ENCODE measurements around the gene TK2.
"Not testable (repeated sequence)": the region's sequence is repeated elsewhere in the genome, so short reads cannot be mapped to it uniquely, and the experiment has no call there.

The TK2 gene

GRCh38 chr16:66516509-66516807 lies 33.5 kb downstream of the TK2 start:
- TF ChIP-seq CTCF (IDR thresholded peaks at IDR 0.05; ENCODE audit: insufficient read depth, low read length, poor library complexity, severe bottlenecking) (no peak), EZH2phosphoT487 (conservative IDR thresholded peaks at IDR 0.05; ENCODE audit: low read length) (no peak)
- Histone ChIP-seq H3K9me3 (ENCODE audit: insufficient read depth, low read length) (no peaks in the 10 kb centered on the region), H2AFZ (ENCODE audit: low read depth, low read length, severe bottlenecking) (peak overlapping the region; percentile 75), H3K27ac (ENCODE audit: low read depth, low read length) (peak overlapping the region; percentile 79), H3K4me2 (ENCODE audit: low read depth, low read length, poor library complexity, severe bottlenecking) (peak overlapping the region; percentile 49), H3K9ac (ENCODE audit: low read length) (peak overlapping the region; percentile 25), H3F3A (ENCODE audit: insufficient read depth) (peaks cover 24% of the 10 kb centered on the region), H3K27me3 (ENCODE audit: low read length) (no peaks in the 10 kb centered on the region), H3K9me2 (replicated peaks; ENCODE audit: insufficient read depth, low read length) (no peaks in the 10 kb centered on the region), H3K79me2 (ENCODE audit: insufficient read depth, low read length) (no peaks in the 10 kb centered on the region), H3K4me3 (ENCODE audit: insufficient read depth, low read length, poor library complexity, severe bottlenecking) (no peak overlapping the region), H4K20me1 (ENCODE audit: low read depth, low read length) (no peaks in the 10 kb centered on the region), H3K36me3 (ENCODE audit: low read length) (no peaks in the 10 kb centered on the region)

GRCh38 chr16:66515596-66516508 lies 34.1 kb downstream of the TK2 start:
- H3K4me2 ChIP-seq (ENCODE audit: low read depth, low read length, poor library complexity, severe bottlenecking), result peak overlapping the region; percentile 49
- H3K27me3 ChIP-seq (ENCODE audit: low read length), result no peaks in the 10 kb centered on the region
- peak overlapping the region; percentile 79 for H3K27ac ChIP-seq (ENCODE audit: low read depth, low read length)
- no peaks in the 10 kb centered on the region for H3K9me3 ChIP-seq (ENCODE audit: insufficient read depth, low read length)
- H3K4me3 ChIP-seq (ENCODE audit: insufficient read depth, low read length, poor library complexity, severe bottlenecking), result no peak overlapping the region
- no peaks in the 10 kb centered on the region for H3K79me2 ChIP-seq (ENCODE audit: insufficient read depth, low read length)
- H3K9me2 ChIP-seq (replicated peaks; ENCODE audit: insufficient read depth, low read length), result no peaks in the 10 kb centered on the region
- H3K36me3 ChIP-seq (ENCODE audit: low read length), result no peaks in the 10 kb centered on the region
- peak overlapping the region; percentile 75 for H2AFZ ChIP-seq (ENCODE audit: low read depth, low read length, severe bottlenecking)
- peak overlapping the region; percentile 25 for H3K9ac ChIP-seq (ENCODE audit: low read length)
- H4K20me1 ChIP-seq (ENCODE audit: low read depth, low read length), result no peaks in the 10 kb centered on the region
- H3F3A ChIP-seq (ENCODE audit: insufficient read depth), result peaks cover 24% of the 10 kb centered on the region
- no peak for TF ChIP-seq EZH2phosphoT487 (conservative IDR thresholded peaks at IDR 0.05; ENCODE audit: low read length)
- no peak for TF ChIP-seq CTCF (IDR thresholded peaks at IDR 0.05; ENCODE audit: insufficient read depth, low read length, poor library complexity, severe bottlenecking)

- H3K27me3 ChIP-seq (ENCODE audit: low read length); H3K9ac ChIP-seq (ENCODE audit: low read length); H3K9me3 ChIP-seq (ENCODE audit: insufficient read depth, low read length); H2AFZ ChIP-seq (ENCODE audit: low read depth, low read length, severe bottlenecking); H3K36me3 ChIP-seq (ENCODE audit: low read length); H3K27ac ChIP-seq (ENCODE audit: low read depth, low read length); H3K79me2 ChIP-seq (ENCODE audit: insufficient read depth, low read length); H3K4me3 ChIP-seq (ENCODE audit: insufficient read depth, low read length, poor library complexity, severe bottlenecking); H4K20me1 ChIP-seq (ENCODE audit: low read depth, low read length); H3K9me2 ChIP-seq (replicated peaks; ENCODE audit: insufficient read depth, low read length); H3K4me2 ChIP-seq (ENCODE audit: low read depth, low read length, poor library complexity, severe bottlenecking): not testable (repeated sequence)
- peaks cover 24% of the 10 kb centered on the region for H3F3A ChIP-seq (ENCODE audit: insufficient read depth)
These were observed 34.8 kb downstream of the TK2 start for GRCh38 chr16:66514980-66515595.

- H3K27me3 ChIP-seq (ENCODE audit: low read length); H3K4me3 ChIP-seq (ENCODE audit: insufficient read depth, low read length, poor library complexity, severe bottlenecking); H2AFZ ChIP-seq (ENCODE audit: low read depth, low read length, severe bottlenecking); H3K4me2 ChIP-seq (ENCODE audit: low read depth, low read length, poor library complexity, severe bottlenecking); H3K27ac ChIP-seq (ENCODE audit: low read depth, low read length); H3K36me3 ChIP-seq (ENCODE audit: low read length); H3K9ac ChIP-seq (ENCODE audit: low read length); H4K20me1 ChIP-seq (ENCODE audit: low read depth, low read length); H3K9me3 ChIP-seq (ENCODE audit: insufficient read depth, low read length); H3K9me2 ChIP-seq (replicated peaks; ENCODE audit: insufficient read depth, low read length); H3K79me2 ChIP-seq (ENCODE audit: insufficient read depth, low read length): not testable (repeated sequence)
- peaks cover 24% of the 10 kb centered on the region for H3F3A ChIP-seq (ENCODE audit: insufficient read depth)
These were observed 35.5 kb downstream of the TK2 start for GRCh38 chr16:66514391-66514790.
